Suprapubic skin (tissue), 3 donors: ENCODE measurements around the gene CD14.

Experiments
- POLR2A ChIP-seq, 2 donors: fragments of 450-650 bp; IDR thresholded peaks; one replicate each; pipeline ENCODE4 v1.6.1; 2017; ENCODE audit warnings: antibody characterized with exemption in 2 of 2, mild to moderate bottlenecking in 2 of 2, moderate library complexity in 2 of 2
- TF ChIP-seq, protein P1 (sequence below), 2 donors: fragments of 200-600 bp in 1 of 2; fragments of 450-650 bp in 1 of 2; sonication (generic) in 1 of 2; IDR thresholded peaks; one replicate each; pipeline ENCODE4 v1.5.1; 2016 to 2019; ENCODE audit warnings: antibody characterized with exemption in 2 of 2, mild to moderate bottlenecking in 1 of 2, moderate library complexity in 1 of 2

DNA sequence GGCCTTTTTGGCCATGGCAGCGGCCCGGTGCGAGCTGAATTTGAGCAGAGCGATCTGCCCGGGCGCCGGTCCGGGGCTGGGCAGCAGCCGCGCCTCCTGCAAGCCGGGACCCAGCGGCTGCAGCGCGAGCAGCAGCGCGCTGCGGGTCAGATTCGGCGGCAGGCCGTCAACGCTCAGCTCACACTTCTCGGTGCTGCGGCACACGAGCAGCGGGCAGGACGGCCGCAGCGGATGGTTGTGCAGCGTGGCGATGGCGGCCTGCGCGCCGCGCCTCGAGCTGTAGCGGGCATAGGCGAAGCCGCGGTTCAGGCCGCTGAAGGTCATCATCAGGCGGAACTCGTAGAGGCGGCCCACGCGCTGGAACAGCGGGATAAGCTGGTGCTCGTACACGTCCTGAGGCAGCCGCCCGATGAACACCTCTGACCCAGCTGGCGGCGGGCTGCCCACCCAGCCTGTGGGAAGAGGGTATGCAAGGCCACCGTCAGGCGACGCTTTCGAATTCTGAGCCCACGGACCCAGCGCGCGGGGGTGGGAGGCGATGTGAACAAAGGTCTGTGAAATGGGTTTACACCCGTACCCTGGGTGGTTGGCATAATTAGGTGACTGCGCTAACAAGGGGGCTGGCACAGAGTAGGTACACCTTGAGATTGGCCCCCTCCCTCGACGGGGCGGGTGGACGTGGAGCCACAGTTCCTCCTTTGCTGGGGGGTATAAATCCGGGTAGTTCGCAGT lies 39.6 kb upstream of the CD14 start:
- TF ChIP-seq, protein P1, sequence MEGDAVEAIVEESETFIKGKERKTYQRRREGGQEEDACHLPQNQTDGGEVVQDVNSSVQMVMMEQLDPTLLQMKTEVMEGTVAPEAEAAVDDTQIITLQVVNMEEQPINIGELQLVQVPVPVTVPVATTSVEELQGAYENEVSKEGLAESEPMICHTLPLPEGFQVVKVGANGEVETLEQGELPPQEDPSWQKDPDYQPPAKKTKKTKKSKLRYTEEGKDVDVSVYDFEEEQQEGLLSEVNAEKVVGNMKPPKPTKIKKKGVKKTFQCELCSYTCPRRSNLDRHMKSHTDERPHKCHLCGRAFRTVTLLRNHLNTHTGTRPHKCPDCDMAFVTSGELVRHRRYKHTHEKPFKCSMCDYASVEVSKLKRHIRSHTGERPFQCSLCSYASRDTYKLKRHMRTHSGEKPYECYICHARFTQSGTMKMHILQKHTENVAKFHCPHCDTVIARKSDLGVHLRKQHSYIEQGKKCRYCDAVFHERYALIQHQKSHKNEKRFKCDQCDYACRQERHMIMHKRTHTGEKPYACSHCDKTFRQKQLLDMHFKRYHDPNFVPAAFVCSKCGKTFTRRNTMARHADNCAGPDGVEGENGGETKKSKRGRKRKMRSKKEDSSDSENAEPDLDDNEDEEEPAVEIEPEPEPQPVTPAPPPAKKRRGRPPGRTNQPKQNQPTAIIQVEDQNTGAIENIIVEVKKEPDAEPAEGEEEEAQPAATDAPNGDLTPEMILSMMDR (IDR thresholded peaks at IDR 0.05) = no peak
- no peak for TF ChIP-seq POLR2A (IDR thresholded peaks at IDR 0.05)
